ENCODE measurements around the gene DAB2. TPM values are rescaled to one million over a fixed set of nuclear protein-coding genes. Genes with fewer than 3 reads are reported as not detected.

Gene DAB2
- total and polyA plus RNA-seq, 2 donors (not counting 1 experiment from before 2014, with no cell fraction given): 0.03 to 0.47 TPM

DNA sequence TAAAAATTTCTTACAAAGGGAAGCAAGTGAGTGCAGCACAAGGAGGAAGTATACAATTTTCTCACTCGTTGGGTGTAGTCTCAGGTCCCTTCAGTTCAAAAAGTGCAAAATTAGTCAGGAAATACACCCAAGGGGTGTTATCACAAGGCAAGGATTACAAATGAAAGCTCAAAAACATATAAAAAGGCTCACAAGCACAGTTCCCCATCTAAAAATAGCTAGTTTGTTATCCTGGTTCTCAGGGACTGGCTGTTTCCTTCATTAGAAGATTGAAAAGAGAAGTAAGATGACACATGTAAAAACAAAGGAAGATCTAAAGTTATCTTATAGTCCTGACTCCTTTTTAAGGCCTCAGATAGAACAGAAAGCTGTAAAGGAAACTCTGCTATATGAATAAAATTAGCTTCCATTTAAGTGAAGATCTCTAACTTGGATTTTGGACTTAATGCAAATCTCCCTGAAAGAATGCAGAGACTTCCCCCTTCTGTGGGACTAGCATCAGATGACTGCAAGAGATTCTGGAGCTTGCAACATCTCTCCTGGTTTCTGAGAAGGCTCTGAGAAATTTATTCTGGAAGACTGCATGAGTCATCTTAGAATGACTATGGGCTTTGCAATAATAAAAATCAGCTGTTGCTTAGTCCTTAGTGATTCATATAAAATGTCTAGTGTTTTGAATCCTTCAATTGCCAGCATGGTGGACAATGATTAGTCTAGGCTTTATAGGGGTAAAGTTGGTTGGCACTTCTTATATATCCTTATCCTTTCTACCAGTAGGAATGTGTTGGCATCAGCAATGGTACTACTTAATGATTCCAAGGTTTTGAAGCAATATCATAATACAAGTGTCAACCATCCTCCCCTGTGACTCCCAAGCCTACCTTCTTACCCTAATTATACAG lies 25.4 kb downstream of the DAB2 start:
- ChIA-PET CTCF (interaction anchor here (1.4 kb wide), 1 partner anchor 23 kb away, joined by 3 read pairs; no protein-coding TSS in a partner anchor), POLR2A (no interaction called here)
- no peaks in the 10 kb centered on the region for H3K36me3 ChIP-seq (replicated peaks in 1 of 2; ENCODE audit: control extremely low read depth in 1 of 2, control insufficient read depth in 1 of 2, extremely low read depth in 1 of 2, insufficient read depth in 2 of 2, low read length in 1 of 2)
- Mint-ChIP-seq H3K4me1 (peaks cover 7% of the 10 kb centered on the region), H3K27me3 (peaks cover 9% of the 10 kb centered on the region), H3K4me3 (no peak overlapping the region), H3K9me3 (ENCODE audit: insufficient read depth) (no peaks in the 10 kb centered on the region), H3K27ac (no peak overlapping the region)
- H3K9ac ChIP-seq (ENCODE audit: low read length): no peak overlapping the region
- no peak overlapping the region for H3K27ac ChIP-seq (ENCODE audit: low read length in 2 of 2)
- DNase-seq: no peak
- H3K27me3 ChIP-seq (replicated peaks in 1 of 4; ENCODE audit: control extremely low read depth in 1 of 4, control insufficient read depth in 3 of 4, insufficient read depth in 4 of 4, low read length in 3 of 4): no peaks in the 10 kb centered on the region
- H3K4me1 ChIP-seq (ENCODE audit: control insufficient read depth in 2 of 2, insufficient read depth in 2 of 2, low read length in 2 of 2): peaks cover 0 to 3% of the 10 kb centered on the region in 2 donors
- no peaks in the 10 kb centered on the region for H4K20me1 ChIP-seq (ENCODE audit: control insufficient read depth, insufficient read depth, low read length, poor library complexity, severe bottlenecking)
- no peak overlapping the region for H3K4me2 ChIP-seq (replicated peaks; ENCODE audit: low read depth, low read length, poor library complexity, severe bottlenecking)
- H3K9me3 ChIP-seq (ENCODE audit: control extremely low read depth in 1 of 3, control insufficient read depth in 2 of 3, insufficient read depth in 1 of 3, low read length in 2 of 3): no peaks in the 10 kb centered on the region
- H2AFZ ChIP-seq (ENCODE audit: insufficient read depth, low read depth, low read length, poor library complexity, severe bottlenecking): no peak overlapping the region
- no peak for ATAC-seq (ENCODE audit: low read depth)
- intact Hi-C loops (cut with micrococcal nuclease): no loop called here
- no peak overlapping the region for H3K4me3 ChIP-seq (ENCODE audit: control extremely low read depth in 1 of 5, extremely low read depth in 1 of 5, insufficient read depth in 1 of 5, low read depth in 2 of 5, low read length in 4 of 5)
- 0% methylated on average over 1 of the region's 1 CpG for WGBS (ENCODE audit: insufficient coverage)
- no peaks in the 10 kb centered on the region for H3K79me2 ChIP-seq (ENCODE audit: control insufficient read depth, insufficient read depth, low read length)
- TF ChIP-seq, protein P1, sequence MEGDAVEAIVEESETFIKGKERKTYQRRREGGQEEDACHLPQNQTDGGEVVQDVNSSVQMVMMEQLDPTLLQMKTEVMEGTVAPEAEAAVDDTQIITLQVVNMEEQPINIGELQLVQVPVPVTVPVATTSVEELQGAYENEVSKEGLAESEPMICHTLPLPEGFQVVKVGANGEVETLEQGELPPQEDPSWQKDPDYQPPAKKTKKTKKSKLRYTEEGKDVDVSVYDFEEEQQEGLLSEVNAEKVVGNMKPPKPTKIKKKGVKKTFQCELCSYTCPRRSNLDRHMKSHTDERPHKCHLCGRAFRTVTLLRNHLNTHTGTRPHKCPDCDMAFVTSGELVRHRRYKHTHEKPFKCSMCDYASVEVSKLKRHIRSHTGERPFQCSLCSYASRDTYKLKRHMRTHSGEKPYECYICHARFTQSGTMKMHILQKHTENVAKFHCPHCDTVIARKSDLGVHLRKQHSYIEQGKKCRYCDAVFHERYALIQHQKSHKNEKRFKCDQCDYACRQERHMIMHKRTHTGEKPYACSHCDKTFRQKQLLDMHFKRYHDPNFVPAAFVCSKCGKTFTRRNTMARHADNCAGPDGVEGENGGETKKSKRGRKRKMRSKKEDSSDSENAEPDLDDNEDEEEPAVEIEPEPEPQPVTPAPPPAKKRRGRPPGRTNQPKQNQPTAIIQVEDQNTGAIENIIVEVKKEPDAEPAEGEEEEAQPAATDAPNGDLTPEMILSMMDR (IDR thresholded peaks at IDR 0.05): no peak
- no peak for TF ChIP-seq EZH2 (IDR thresholded peaks at IDR 0.05; ENCODE audit: borderline replicate concordance, insufficient read depth, low read depth, low read length, poor library complexity, severe bottlenecking)

DNA sequence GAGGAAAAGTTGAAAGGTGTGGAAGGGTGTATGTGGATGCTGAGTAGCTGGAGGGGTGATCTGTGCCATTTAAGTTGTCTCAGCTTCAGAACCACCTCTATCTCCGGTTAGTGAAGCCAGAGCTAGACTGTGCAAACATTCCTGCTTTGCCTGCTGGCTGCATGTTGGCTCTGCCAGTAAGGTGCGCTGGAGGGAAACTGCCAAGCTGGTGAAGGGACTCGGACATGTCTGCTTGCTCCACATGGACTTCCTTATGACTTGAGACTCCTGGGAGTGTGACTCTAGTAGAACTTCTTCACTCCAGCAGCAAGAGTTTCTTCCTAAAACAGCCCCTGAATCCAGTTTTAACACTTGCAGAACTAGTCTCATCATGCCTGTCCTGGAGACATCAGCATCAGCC lies 27.9 kb downstream of the DAB2 start:
- WGBS (ENCODE audit: insufficient coverage): 100% methylated on average over 3 of the region's 3 CpGs
- intact Hi-C loops (cut with micrococcal nuclease): no loop called here
- H3K27ac ChIP-seq (ENCODE audit: low read length in 2 of 2): no peak overlapping the region
- H3K4me3 ChIP-seq (ENCODE audit: control extremely low read depth in 1 of 5, extremely low read depth in 1 of 5, insufficient read depth in 1 of 5, low read depth in 2 of 5, low read length in 4 of 5): no peak overlapping the region
- H4K20me1 ChIP-seq (ENCODE audit: control insufficient read depth, insufficient read depth, low read length, poor library complexity, severe bottlenecking): no peaks in the 10 kb centered on the region
- no peak overlapping the region for H3K9ac ChIP-seq (ENCODE audit: low read length)
- peaks cover 0 to 3% of the 10 kb centered on the region in 2 donors for H3K4me1 ChIP-seq (ENCODE audit: control insufficient read depth in 2 of 2, insufficient read depth in 2 of 2, low read length in 2 of 2)
- no peaks in the 10 kb centered on the region for H3K79me2 ChIP-seq (ENCODE audit: control insufficient read depth, insufficient read depth, low read length)
- H3K4me2 ChIP-seq (replicated peaks; ENCODE audit: low read depth, low read length, poor library complexity, severe bottlenecking): no peak overlapping the region
- ATAC-seq (ENCODE audit: low read depth) (no peak), DNase-seq (no peak)
- no peaks in the 10 kb centered on the region for H3K36me3 ChIP-seq (replicated peaks in 1 of 2; ENCODE audit: control extremely low read depth in 1 of 2, control insufficient read depth in 1 of 2, extremely low read depth in 1 of 2, insufficient read depth in 2 of 2, low read length in 1 of 2)
- no peaks in the 10 kb centered on the region for H3K9me3 ChIP-seq (ENCODE audit: control extremely low read depth in 1 of 3, control insufficient read depth in 2 of 3, insufficient read depth in 1 of 3, low read length in 2 of 3)
- ChIA-PET POLR2A (no interaction called here), CTCF (interaction anchor here (1.7 kb wide), 1 partner anchor 21 kb away, joined by 7 read pairs; no protein-coding TSS in a partner anchor)
- no peaks in the 10 kb centered on the region for H3K9me3 Mint-ChIP-seq (ENCODE audit: insufficient read depth)
- no peaks in the 10 kb centered on the region for H3K27me3 ChIP-seq (replicated peaks in 1 of 4; ENCODE audit: control extremely low read depth in 1 of 4, control insufficient read depth in 3 of 4, insufficient read depth in 4 of 4, low read length in 3 of 4)
- no peak overlapping the region for H3K4me3 Mint-ChIP-seq
- H3K4me1 Mint-ChIP-seq: peaks cover 7% of the 10 kb centered on the region
- no peak overlapping the region for H3K27ac Mint-ChIP-seq
- no peak overlapping the region for H2AFZ ChIP-seq (ENCODE audit: insufficient read depth, low read depth, low read length, poor library complexity, severe bottlenecking)
- peaks cover 4% of the 10 kb centered on the region for H3K27me3 Mint-ChIP-seq
- TF ChIP-seq EZH2 (IDR thresholded peaks at IDR 0.05; ENCODE audit: borderline replicate concordance, insufficient read depth, low read depth, low read length, poor library complexity, severe bottlenecking): no peak
- TF ChIP-seq, protein P1 (IDR thresholded peaks at IDR 0.05): no peak
